Breast epithelium (tissue), 4 donors: Measurements from ENCODE around the gene ALG2. TPM values are rescaled to one million over a fixed set of nuclear protein-coding genes. Genes with fewer than 3 reads are reported as not detected.

Experiments used
- DNase-seq, 2 donors: peaks; one replicate each; pipeline ENCODE4 v3.0.0-alpha.2; 2019; ENCODE audit warnings: low spot score in 2 of 2
- H3K27ac ChIP-seq, 2 donors: fragments of 200-600 bp; sonication (generic) in 1 of 2; one replicate each; pipeline ENCODE4 v1.5.1; 2016 to 2019; ENCODE audit warnings: mild to moderate bottlenecking in 1 of 2
- H3K27me3 ChIP-seq, 2 donors: fragments of 200-600 bp; sonication (generic) in 1 of 2; one replicate each; pipeline versions ENCODE4 v1.5.1 to v1.6.0; 2017 to 2019; ENCODE audit warnings: control low read depth in 1 of 2, mild to moderate bottlenecking in 1 of 2
- H3K36me3 ChIP-seq: fragments of 200-600 bp; one replicate; pipeline ENCODE4 v1.5.1; 2019
- H3K4me1 ChIP-seq, 2 donors: fragments of 200-600 bp; sonication (generic); one replicate each; pipeline ENCODE4 v1.5.1; 2016 to 2019; ENCODE audit warnings: control low read depth in 1 of 2
- H3K4me3 ChIP-seq, 3 donors: fragments of 200-600 bp; sonication (generic); 1 replicate in 2 of 3; 2 replicates in 1 of 3; pipeline ENCODE4 v1.5.1; 2016 to 2019; ENCODE audit warnings: mild to moderate bottlenecking in 3 of 3, moderate library complexity in 2 of 3
- H3K9me3 ChIP-seq, 2 donors: fragments of 200-600 bp; sonication (generic) in 1 of 2; one replicate each; pipeline ENCODE4 v1.5.1; 2016 to 2019; ENCODE audit warnings: control low read depth in 1 of 2
- POLR2A ChIP-seq: fragments of 450-650 bp; IDR thresholded peaks from one replicate; pipeline ENCODE4 v1.6.1; 2016; ENCODE audit warnings: antibody characterized with exemption, mild to moderate bottlenecking, moderate library complexity
- POLR2AphosphoS5 ChIP-seq, 3 donors: sonication (generic); formaldehyde crosslinking; IDR thresholded peaks; one replicate each; pipeline ENCODE4 v1.6.1; 2017; ENCODE audit warnings: antibody characterized with exemption in 3 of 3
- intact Hi-C: fragments of 100-400 bp; cut with DNase I; formaldehyde crosslinking; loops from one replicate; pipeline ENCODE4 v1.15.1; 2023; ENCODE audit warnings: low total_unique reads
- total RNA-seq, 3 donors: library from RNA; depleted of rRNA; stranded (reverse); fragments of >200 nt; gene quantifications; one replicate each; pipeline ENCODE4 v1.1.0, GENCODE V29; 2016
- TF ChIP-seq, protein P1 (sequence below), 3 donors: fragments of 450-650 bp; IDR thresholded peaks; one replicate each; pipeline ENCODE4 v1.5.1; 2016 to 2017; ENCODE audit warnings: antibody characterized with exemption in 3 of 3, mild to moderate bottlenecking in 3 of 3, moderate library complexity in 3 of 3

ALG2 gene
- total RNA-seq, 3 donors from 2014 or later = 30.2 to 44.5 (median 40.3) TPM

DNA sequence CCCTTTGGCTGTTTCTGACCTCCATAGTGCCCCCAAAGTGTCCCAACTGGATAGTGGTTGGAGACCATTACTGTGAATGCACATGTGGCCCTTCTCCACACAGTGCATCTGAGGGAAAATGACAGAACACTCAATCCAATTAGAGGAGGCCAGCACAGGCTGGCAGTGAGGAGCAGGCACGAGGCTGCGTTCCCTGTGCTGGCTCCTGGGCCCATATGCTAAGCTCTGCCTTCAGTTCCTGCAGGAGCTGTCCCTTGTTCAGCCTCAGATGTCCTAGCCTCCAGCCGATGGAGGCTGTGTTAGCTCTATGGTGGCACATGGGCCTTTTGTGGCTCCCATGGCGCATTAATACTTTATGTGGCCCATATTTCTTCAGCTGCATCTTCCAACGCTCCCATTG lies 35.8 kb downstream of the ALG2 start:
- intact Hi-C loops = no loop called here

DNA sequence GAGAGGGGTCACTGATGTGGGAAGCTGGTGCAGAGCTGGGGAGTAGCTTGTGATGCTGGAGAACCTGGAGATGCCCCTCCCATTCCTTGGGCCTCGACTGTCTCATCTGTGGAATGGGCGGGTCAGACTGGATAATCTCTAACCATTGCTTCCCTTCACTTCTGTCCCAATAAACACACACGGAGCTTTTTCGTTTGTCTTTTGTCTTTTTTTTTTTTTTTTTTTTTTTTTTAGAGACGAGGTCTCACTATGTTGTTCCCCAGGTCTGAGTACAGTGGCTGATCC lies 36.5 kb downstream of the ALG2 start:
- Histone ChIP-seq H3K27me3 (no peaks in the 10 kb centered on the region), H3K9me3 (no peaks in the 10 kb centered on the region), H3K27ac (peak overlapping the region in 1 of 2 donors; percentile 44), H3K4me3 (peak overlapping the region in 1 of 3 donors; percentile 63), H3K36me3 (no peaks in the 10 kb centered on the region), H3K4me1 (peaks cover 0 to 6% of the 10 kb centered on the region in 2 donors)
- no peak for DNase-seq
- TF ChIP-seq POLR2A (no peak), POLR2AphosphoS5 (IDR thresholded peaks at IDR 0.05) (no peak)
- TF ChIP-seq, protein P1, sequence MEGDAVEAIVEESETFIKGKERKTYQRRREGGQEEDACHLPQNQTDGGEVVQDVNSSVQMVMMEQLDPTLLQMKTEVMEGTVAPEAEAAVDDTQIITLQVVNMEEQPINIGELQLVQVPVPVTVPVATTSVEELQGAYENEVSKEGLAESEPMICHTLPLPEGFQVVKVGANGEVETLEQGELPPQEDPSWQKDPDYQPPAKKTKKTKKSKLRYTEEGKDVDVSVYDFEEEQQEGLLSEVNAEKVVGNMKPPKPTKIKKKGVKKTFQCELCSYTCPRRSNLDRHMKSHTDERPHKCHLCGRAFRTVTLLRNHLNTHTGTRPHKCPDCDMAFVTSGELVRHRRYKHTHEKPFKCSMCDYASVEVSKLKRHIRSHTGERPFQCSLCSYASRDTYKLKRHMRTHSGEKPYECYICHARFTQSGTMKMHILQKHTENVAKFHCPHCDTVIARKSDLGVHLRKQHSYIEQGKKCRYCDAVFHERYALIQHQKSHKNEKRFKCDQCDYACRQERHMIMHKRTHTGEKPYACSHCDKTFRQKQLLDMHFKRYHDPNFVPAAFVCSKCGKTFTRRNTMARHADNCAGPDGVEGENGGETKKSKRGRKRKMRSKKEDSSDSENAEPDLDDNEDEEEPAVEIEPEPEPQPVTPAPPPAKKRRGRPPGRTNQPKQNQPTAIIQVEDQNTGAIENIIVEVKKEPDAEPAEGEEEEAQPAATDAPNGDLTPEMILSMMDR (IDR thresholded peaks at IDR 0.05) = no peak
- intact Hi-C loops = no loop called here

More for the DNA sequence above, 35.8 kb downstream of the ALG2 start:
- no peak for DNase-seq
- Histone ChIP-seq H3K9me3 (no peaks in the 10 kb centered on the region), H3K4me3 (no peak overlapping the region), H3K27me3 (no peaks in the 10 kb centered on the region), H3K36me3 (no peaks in the 10 kb centered on the region), H3K4me1 (peaks cover 0 to 6% of the 10 kb centered on the region in 2 donors), H3K27ac (no peak overlapping the region)
- TF ChIP-seq POLR2A (no peak), POLR2AphosphoS5 (IDR thresholded peaks at IDR 0.05) (no peak)
- TF ChIP-seq, protein P1 (IDR thresholded peaks at IDR 0.05) = no peak

DNA sequence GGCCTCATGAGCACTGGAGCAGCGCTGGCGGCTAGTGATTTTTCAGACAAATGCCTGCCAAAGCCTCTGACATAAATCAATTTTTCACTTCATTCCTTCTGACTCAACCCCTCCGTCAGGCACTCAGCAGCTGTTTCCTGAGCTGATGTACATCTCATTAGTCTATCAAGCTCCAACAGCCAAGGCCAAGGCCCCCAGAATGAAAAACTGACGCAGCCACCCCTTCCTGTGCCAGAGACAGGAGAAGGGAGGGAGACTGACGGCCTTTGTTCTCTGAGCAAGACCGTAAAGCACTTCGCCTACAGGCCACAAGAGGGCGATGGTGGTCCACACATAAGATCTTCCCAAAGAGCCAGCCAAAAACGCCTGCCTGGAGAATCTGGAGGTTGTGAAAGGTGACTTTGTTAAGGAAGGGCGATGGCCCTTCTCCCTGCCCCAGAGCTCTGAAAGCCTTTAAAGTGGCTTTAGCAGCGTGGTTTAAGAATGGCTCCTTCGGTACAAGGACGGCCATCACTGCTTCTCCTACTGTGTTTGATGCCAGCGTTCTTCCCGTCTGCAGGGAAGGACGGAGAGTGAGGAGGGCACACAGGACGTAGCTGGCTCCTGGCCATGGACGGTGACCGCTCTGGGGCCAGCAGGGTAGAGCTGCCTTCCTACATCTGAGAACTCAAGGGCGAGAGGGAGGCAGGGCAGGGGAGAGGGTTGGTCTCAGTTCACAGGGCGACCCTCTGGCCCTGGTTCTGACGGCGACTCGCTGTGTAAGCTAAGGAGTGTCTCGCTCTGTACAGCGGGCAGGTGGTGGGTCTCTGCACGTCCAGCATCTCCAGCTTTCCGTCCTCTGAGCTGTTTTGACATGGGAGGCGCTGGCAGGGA lies 37.0 kb downstream of the ALG2 start:
- intact Hi-C loops = no loop called here
- Histone ChIP-seq H3K36me3 (no peaks in the 10 kb centered on the region), H3K4me3 (peak overlapping the region; percentile 14 to 63 (median 31)), H3K9me3 (no peaks in the 10 kb centered on the region), H3K27ac (peak overlapping the region in 1 of 2 donors; percentile 44), H3K4me1 (peaks cover 0 to 6% of the 10 kb centered on the region in 2 donors), H3K27me3 (no peaks in the 10 kb centered on the region)
- peak; percentile 84 to 86 for DNase-seq
- TF ChIP-seq POLR2A (no peak), POLR2AphosphoS5 (IDR thresholded peaks at IDR 0.05) (peak in 1 of 3 donors; percentile 53)
- TF ChIP-seq, protein P1 (IDR thresholded peaks at IDR 0.05) = peak; percentile 87 to 91 (median 90)

DNA sequence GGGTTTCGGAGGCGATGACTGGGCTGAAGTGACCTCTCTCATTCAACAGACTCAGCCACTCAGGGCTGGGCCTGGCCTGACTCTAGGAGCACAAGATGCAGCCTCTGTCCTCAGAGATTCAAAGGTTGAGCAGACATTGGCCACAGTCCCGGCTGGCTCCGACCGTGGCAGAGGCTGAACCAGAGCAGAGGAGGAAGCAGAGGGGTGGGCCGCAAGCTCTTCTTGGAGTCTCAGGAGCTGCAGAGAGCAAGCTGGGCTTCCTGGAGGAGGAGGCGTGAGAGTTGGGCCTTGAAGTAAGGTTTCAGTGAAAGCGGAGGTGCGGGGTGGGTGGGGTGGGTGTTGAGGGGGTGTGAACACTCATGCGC lies 37.6 kb downstream of the ALG2 start:
- Histone ChIP-seq H3K4me1 (peaks cover 0 to 6% of the 10 kb centered on the region in 2 donors), H3K9me3 (no peaks in the 10 kb centered on the region), H3K27me3 (no peaks in the 10 kb centered on the region), H3K27ac (peak overlapping the region in 1 of 2 donors; percentile 44), H3K4me3 (no peak overlapping the region), H3K36me3 (no peaks in the 10 kb centered on the region)
- TF ChIP-seq POLR2A (no peak), POLR2AphosphoS5 (IDR thresholded peaks at IDR 0.05) (no peak)
- TF ChIP-seq, protein P1 (IDR thresholded peaks at IDR 0.05) = no peak
- intact Hi-C loops = no loop called here
- no peak for DNase-seq

DNA sequence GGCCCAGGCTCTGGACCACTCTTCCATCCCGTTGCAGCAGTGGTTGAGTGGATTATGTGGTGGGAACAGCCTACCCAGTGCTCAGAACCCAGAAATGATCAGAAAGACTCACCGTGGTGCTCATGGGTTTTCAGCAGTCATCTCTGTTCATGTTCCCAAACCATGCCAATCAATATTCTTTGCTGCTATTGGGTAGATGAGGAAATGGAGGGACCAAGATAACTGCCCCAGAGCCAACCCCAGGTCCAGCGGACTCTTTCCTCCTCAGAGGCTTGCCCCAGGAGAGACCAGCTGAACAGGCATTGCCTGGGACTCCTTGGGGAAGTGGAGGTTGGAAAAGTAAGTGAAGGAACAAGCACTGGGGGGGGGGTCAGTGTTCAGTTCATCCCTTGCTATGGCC lies 38.1 kb downstream of the ALG2 start:
- Histone ChIP-seq H3K4me3 (no peak overlapping the region), H3K36me3 (no peaks in the 10 kb centered on the region), H3K9me3 (no peaks in the 10 kb centered on the region), H3K27ac (no peak overlapping the region), H3K27me3 (no peaks in the 10 kb centered on the region), H3K4me1 (peaks cover 0 to 6% of the 10 kb centered on the region in 2 donors)
- intact Hi-C loops = no loop called here
- DNase-seq = no peak
- TF ChIP-seq POLR2AphosphoS5 (IDR thresholded peaks at IDR 0.05) = no peak
- TF ChIP-seq, protein P1 (IDR thresholded peaks at IDR 0.05) = no peak
- TF ChIP-seq POLR2A = no peak
